ENCODE results near the gene CLCNKA.
"Not testable (repeated sequence)": the region's sequence is repeated elsewhere in the genome, so short reads cannot be mapped to it uniquely, and the experiment has no call there.

GRCh38 chr1:16056521-16056912, 34.7 kb downstream of the CLCNKA start:
- not testable (repeated sequence) for TF ChIP-seq CTCF, POLR2A (IDR thresholded peaks at IDR 0.05)

All from adrenal gland (tissue), 5 donors.